Stomach (tissue), 4 donors: ENCODE results near the gene LRRC71.
A peak's percentile ranks its signal among the peaks of the same experiment; 100 is the strongest.

Experiments used
- CTCF ChIP-seq, 7 experiments: fragments of 450-650 bp in 4 of 7; fragments of 200-600 bp in 3 of 7; sonication (generic) in 3 of 7; IDR thresholded peaks; one replicate each; pipeline ENCODE4 v1.5.1; 2016 to 2019; ENCODE audit warnings: antibody characterized with exemption in 7 of 7, control low read depth in 2 of 7, mild to moderate bottlenecking in 1 of 7
- EP300 ChIP-seq: sonication (generic); formaldehyde crosslinking; IDR thresholded peaks from one replicate; pipeline ENCODE4 v1.6.1; 2017; ENCODE audit warnings: antibody characterized with exemption
- POLR2A ChIP-seq, 4 donors: fragments of 450-650 bp; IDR thresholded peaks; one replicate each; pipeline ENCODE4 v1.6.1; 2016; ENCODE audit warnings: antibody characterized with exemption in 4 of 4, control low read depth in 2 of 4, mild to moderate bottlenecking in 1 of 4, moderate library complexity in 1 of 4
- POLR2AphosphoS5 ChIP-seq, 3 donors: sonication (generic); formaldehyde crosslinking; IDR thresholded peaks; one replicate each; pipeline ENCODE4 v1.6.1; 2016; ENCODE audit warnings: antibody characterized with exemption in 3 of 3

DNA sequence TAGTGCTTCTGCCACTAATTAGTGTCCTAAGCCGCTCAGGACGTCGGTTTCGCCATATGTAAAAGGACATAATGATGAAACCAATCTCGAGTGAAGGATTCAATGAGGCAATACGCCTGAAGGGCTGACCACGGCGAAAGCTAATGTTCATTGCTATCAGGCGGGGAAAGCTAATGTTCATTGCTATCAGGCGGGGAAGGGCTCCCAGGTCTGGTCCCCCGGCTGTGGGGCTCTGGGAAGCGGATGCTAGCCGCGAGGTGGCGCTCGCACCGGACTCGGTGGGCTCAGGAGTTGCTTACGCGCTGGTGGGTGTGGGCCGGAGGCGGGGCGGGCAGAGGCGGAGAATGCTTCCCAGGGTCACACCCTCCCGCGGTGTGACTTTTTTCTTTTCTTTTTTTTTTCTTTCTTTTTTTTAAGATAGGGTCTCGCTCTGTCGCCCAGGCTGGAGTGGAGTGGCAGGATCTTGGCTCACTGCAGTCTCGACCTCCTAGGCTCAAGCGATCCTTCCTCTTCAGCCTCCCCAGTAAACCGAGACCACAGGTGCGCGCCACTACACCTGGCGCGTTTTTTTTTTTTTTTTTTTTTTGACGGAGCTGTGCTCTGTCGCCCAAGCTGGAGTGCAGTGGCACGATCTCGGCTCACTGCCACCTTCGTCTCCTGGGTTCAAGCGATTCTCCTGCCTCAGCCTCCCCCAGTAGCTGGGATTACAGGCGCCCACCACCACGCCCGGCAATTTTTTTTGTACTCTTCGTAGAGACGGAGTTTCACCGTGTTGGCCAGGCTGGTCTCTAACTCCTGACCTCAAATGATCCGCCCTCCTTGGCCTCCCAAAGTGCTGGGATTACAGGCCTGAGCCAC lies 28.0 kb upstream of the LRRC71 start:
- TF ChIP-seq EP300 (no peak), POLR2A (IDR thresholded peaks at IDR 0.05) (no peak), CTCF (IDR thresholded peaks at IDR 0.05) (peak in 5 of 7 experiments; percentile 54 to 86 (median 78)), POLR2AphosphoS5 (IDR thresholded peaks at IDR 0.05) (peak in 1 of 3 donors; percentile 59)
